ENCODE measurements around the gene ERCC2. TPM values are rescaled to one million over a fixed set of nuclear protein-coding genes. Genes with fewer than 3 reads are reported as not detected.
"Not testable (repeated sequence)": the region's sequence is repeated elsewhere in the genome, so short reads cannot be mapped to it uniquely, and the experiment has no call there.

ERCC2 gene
- total and polyA plus RNA-seq, 7 donors = 4.2 to 12.9 (median 9.7) TPM

DNA sequence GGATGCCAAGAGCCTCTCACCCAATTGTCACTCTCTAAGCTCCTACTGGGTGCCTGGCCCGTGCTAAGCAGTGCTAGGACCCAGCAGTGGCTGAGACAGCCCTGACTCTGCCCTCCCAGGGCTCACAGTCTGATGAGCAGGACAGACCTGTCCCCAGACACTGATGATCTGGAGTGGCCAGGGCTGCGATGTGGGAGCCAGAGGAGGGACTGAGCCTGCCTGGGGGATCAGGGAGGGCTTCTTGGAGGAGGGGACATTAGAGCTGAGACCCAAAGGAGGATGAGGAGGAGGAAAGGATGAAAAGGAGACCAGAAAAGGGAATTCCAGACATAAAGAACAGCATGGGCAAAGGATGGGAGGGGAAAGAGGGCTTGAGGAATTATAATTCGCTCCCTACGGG lies 46.8 kb upstream of the ERCC2 start:
- Histone ChIP-seq H3K9me3 (no peaks in the 10 kb centered on the region), H3K36me3 (peaks cover 0 to 76% (median 16%) of the 10 kb centered on the region in 4 donors), H3K4me3 (no peak overlapping the region), H3K4me1 (peaks cover 0 to 28% (median 19%) of the 10 kb centered on the region in 4 donors), H3K27me3 (no peaks in the 10 kb centered on the region), H3K27ac (peak overlapping the region; percentile 34 to 71 (median 47))
- TF ChIP-seq POLR2A (IDR thresholded peaks at IDR 0.05) = no peak
- TF ChIP-seq, protein P1, sequence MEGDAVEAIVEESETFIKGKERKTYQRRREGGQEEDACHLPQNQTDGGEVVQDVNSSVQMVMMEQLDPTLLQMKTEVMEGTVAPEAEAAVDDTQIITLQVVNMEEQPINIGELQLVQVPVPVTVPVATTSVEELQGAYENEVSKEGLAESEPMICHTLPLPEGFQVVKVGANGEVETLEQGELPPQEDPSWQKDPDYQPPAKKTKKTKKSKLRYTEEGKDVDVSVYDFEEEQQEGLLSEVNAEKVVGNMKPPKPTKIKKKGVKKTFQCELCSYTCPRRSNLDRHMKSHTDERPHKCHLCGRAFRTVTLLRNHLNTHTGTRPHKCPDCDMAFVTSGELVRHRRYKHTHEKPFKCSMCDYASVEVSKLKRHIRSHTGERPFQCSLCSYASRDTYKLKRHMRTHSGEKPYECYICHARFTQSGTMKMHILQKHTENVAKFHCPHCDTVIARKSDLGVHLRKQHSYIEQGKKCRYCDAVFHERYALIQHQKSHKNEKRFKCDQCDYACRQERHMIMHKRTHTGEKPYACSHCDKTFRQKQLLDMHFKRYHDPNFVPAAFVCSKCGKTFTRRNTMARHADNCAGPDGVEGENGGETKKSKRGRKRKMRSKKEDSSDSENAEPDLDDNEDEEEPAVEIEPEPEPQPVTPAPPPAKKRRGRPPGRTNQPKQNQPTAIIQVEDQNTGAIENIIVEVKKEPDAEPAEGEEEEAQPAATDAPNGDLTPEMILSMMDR (IDR thresholded peaks at IDR 0.05) = no peak
- no peak for TF ChIP-seq EP300 (IDR thresholded peaks at IDR 0.05)
- no peak for TF ChIP-seq POLR2AphosphoS5 (IDR thresholded peaks at IDR 0.05)
- intact Hi-C loops (cut with DNase I) = no loop called here
- no peak for DNase-seq
- WGBS, 2 donors = 69 to 82% methylated on average over 4 of the region's 4 CpGs

DNA sequence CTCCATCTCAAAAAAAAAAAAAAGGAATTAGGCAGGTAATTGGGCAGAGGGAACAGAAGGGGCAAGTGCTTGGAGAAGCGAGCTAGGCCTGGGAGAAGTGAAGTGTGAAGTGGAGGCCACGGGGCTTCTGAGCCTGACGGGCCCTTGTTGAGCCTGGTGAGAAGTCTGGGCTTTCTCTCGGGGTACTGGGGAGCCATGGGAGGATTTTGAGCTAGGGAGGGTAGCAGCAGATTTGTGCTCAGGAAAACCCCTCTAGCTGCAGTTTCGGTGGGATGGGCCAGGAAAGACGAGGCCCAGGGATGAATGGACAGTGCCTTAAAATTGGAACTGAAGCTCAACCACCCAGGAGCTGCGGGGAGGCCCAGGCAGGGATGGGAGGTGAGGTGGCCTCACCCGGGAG lies 44.1 kb upstream of the ERCC2 start:
- Histone ChIP-seq H3K27me3 (no peaks in the 10 kb centered on the region), H3K36me3 (peaks cover 0 to 59% (median 13%) of the 10 kb centered on the region in 4 donors), H3K9me3 (no peaks in the 10 kb centered on the region), H3K27ac (no peak overlapping the region), H3K4me1 (peaks cover 0 to 28% (median 14%) of the 10 kb centered on the region in 4 donors), H3K4me3 (no peak overlapping the region)
- DNase-seq = no peak
- TF ChIP-seq, protein P1 (IDR thresholded peaks at IDR 0.05) = no peak
- TF ChIP-seq EP300 (IDR thresholded peaks at IDR 0.05) (no peak), POLR2AphosphoS5 (IDR thresholded peaks at IDR 0.05) (no peak), POLR2A (IDR thresholded peaks at IDR 0.05) (no peak)
- WGBS, 2 donors = 95% methylated on average over 8 of the region's 8 CpGs
- intact Hi-C loops (cut with DNase I) = no loop called here

DNA sequence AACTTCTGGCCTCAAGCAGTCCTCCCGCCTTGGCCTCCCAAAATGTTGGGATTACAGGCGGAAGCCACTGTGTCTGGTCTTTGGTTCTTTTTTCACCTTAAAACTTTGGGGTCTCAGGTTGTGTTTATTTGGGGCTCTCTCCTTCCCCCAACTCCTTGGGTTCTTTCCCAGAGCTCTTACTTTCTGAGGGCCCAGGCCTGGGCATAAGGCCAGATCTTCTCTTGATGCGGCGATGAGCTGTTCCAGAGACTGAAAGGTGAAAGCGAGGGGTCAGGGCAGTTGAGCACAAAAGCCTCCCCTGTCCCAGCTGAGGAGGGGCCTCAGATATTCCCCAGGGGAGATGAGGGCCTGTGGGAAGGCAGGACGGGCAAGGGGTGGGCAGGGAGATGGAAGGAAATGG lies 43.1 kb upstream of the ERCC2 start:
- Histone ChIP-seq H3K27ac (peak overlapping the region in 2 of 4 donors; percentile 32 to 39), H3K36me3 (peaks cover 0 to 50% (median 11%) of the 10 kb centered on the region in 4 donors), H3K27me3 (no peaks in the 10 kb centered on the region), H3K9me3 (no peaks in the 10 kb centered on the region), H3K4me3 (no peak overlapping the region), H3K4me1 (peaks cover 0 to 28% (median 14%) of the 10 kb centered on the region in 4 donors)
- DNase-seq = peak; percentile 52
- TF ChIP-seq POLR2A (IDR thresholded peaks at IDR 0.05) = no peak
- no peak for TF ChIP-seq POLR2AphosphoS5 (IDR thresholded peaks at IDR 0.05)
- TF ChIP-seq, protein P1 (IDR thresholded peaks at IDR 0.05) = no peak
- WGBS, 2 donors = 94 to 95% methylated on average over 6 of the region's 6 CpGs
- intact Hi-C loops (cut with DNase I) = no loop called here

DNA sequence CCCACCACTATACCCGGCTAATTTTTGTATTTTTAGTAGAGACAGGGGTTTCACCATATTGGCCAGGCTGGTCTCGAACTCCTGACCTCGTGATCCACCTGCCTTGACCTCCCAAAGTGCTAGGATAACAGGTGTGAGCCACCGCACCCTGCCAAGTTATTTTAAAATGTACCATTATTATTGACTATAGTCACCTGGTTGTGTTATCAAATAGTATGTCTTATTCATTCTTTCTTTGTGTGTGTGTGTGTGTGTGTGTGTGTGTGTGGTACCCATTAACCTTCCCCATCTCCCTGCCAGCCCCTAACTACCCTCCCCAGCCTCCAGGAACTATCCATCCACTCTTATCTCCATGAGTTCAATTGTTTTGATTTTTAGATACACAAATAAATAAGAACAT lies 40.0 kb upstream of the ERCC2 start:
- intact Hi-C loops (cut with DNase I); H3K4me3 ChIP-seq; DNase-seq; H3K27me3 ChIP-seq; H3K27ac ChIP-seq; H3K9me3 ChIP-seq: not testable (repeated sequence)
- Histone ChIP-seq H3K4me1 (peaks cover 2 to 20% (median 12%) of the 10 kb centered on the region in 4 donors), H3K36me3 (peaks cover 0 to 35% (median 11%) of the 10 kb centered on the region in 4 donors)
- WGBS, 2 donors = 93 to 94% methylated on average over 4 of the region's 4 CpGs

DNA sequence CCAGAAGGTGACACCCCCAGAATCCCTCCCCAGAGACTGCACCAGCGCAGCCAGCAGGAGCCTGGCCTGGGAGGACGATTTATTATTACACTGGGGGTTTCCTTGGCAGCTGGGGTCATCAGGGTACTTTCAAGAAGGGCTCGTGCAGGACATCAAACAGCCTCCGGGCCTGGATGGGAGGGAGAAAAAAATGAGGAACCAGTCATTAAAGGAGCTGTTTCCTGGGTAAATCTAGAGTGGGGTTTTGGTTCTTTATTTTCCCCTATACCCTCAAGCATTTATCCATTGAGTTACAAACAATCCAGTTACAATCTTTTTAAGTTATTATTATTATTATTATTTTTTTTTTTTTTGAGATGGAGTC lies 39.2 kb upstream of the ERCC2 start:
- DNase-seq = no peak
- intact Hi-C loops (cut with DNase I) = no loop called here
- Histone ChIP-seq H3K4me1 (peaks cover 2 to 28% (median 19%) of the 10 kb centered on the region in 4 donors), H3K36me3 (peaks cover 0 to 29% (median 11%) of the 10 kb centered on the region in 4 donors), H3K4me3 (no peak overlapping the region), H3K27ac (no peak overlapping the region), H3K27me3 (peaks cover 5 to 7% (median 6%) of the 10 kb centered on the region in 3 donors), H3K9me3 (no peaks in the 10 kb centered on the region)
- WGBS, 2 donors = 58 to 67% methylated on average over 4 of the region's 4 CpGs
- TF ChIP-seq POLR2AphosphoS5 (IDR thresholded peaks at IDR 0.05) (no peak), EP300 (IDR thresholded peaks at IDR 0.05) (no peak)
- TF ChIP-seq, protein P1 (IDR thresholded peaks at IDR 0.05) = no peak
